ENCODE data around the gene SPNS3.

GRCh38 chr17:4463818-4464476 lies 30.2 kb downstream of the SPNS3 start:
- no peak for TF ChIP-seq CTCF (IDR thresholded peaks at IDR 0.05 in 2 of 3, conservative IDR thresholded peaks at IDR 0.05 in 1 of 3; ENCODE audit: borderline replicate concordance in 1 of 3, insufficient read depth in 1 of 3, low read depth in 2 of 3, low read length in 2 of 3)
- TF ChIP-seq POLR2A (IDR thresholded peaks at IDR 0.05; ENCODE audit: borderline replicate concordance, extremely low read depth, insufficient read depth, insufficient read length), result no peak
- TF ChIP-seq EZH2 (IDR thresholded peaks at IDR 0.05), result no peak
- no peak for TF ChIP-seq POLR2AphosphoS5 (IDR thresholded peaks at IDR 0.05; ENCODE audit: low read depth, low read length)
- TF ChIP-seq MAX (IDR thresholded peaks at IDR 0.05), result no peak
- no peak for TF ChIP-seq SP1 (IDR thresholded peaks at IDR 0.05; ENCODE audit: low read depth)

All from HCT116 (cell line).